Subcutaneous adipose tissue (tissue), 4 donors: ENCODE data around the gene LIPG. TPM values are rescaled to one million over a fixed set of nuclear protein-coding genes. Genes with fewer than 3 reads are reported as not detected.

Source experiments
- CTCF ChIP-seq: fragments of 450-650 bp; IDR thresholded peaks from one replicate; pipeline ENCODE4 v1.5.1; 2016; ENCODE audit warnings: low read depth, mild to moderate bottlenecking, control low read depth, antibody characterized with exemption, moderate library complexity
- total RNA-seq, 4 donors: library from RNA; depleted of rRNA; stranded (reverse); fragments of >200 nt; gene quantifications; one replicate each; pipeline ENCODE4 v1.1.0, GENCODE V29; 2016

Gene LIPG
- total RNA-seq, 4 donors from 2014 or later, result 0.34 to 1.1 TPM; not detected in 2

- no peak for TF ChIP-seq CTCF
Observed at GRCh38 chr18:49618742-49619681, 57.2 kb downstream of the LIPG start.

- TF ChIP-seq CTCF, result no peak
Observed at GRCh38 chr18:49619801-49620200, 57.9 kb downstream of the LIPG start.

- TF ChIP-seq CTCF, result no peak
Observed at GRCh38 chr18:49621301-49621700, 59.4 kb downstream of the LIPG start.

GRCh38 chr18:49621717-49622351 is 60.0 kb downstream of the LIPG start:
- TF ChIP-seq CTCF, result no peak

- no peak for TF ChIP-seq CTCF
Observed at GRCh38 chr18:49623571-49623970, 61.7 kb downstream of the LIPG start.

GRCh38 chr18:49625021-49625691 is 63.3 kb downstream of the LIPG start:
- TF ChIP-seq CTCF, result no peak
